Prostate gland (tissue), 2 donors: Measurements from ENCODE around the gene NR5A1.

ENCODE experiments used
- CTCF ChIP-seq, 4 experiments: fragments of 200-600 bp in 2 of 4; fragments of 450-650 bp in 2 of 4; sonication (generic) in 2 of 4; IDR thresholded peaks; 1 replicate in 3 of 4; 2 replicates in 1 of 4; pipeline ENCODE4 v1.5.1; 2016 to 2019; ENCODE audit warnings: antibody characterized with exemption in 4 of 4, mild to moderate bottlenecking in 2 of 4, moderate library complexity in 2 of 4
- POLR2AphosphoS5 ChIP-seq: sonication (generic); formaldehyde crosslinking; IDR thresholded peaks from one replicate; pipeline ENCODE4 v1.6.1; 2017; ENCODE audit warnings: antibody characterized with exemption

GRCh38 chr9:124505006-124505900 is 1.9 kb downstream of the NR5A1 start:
- TF ChIP-seq CTCF (IDR thresholded peaks at IDR 0.05), result no peak
- no peak for TF ChIP-seq POLR2AphosphoS5
